ENCODE measurements around the gene TOX3.

TOX3 gene

GRCh38 chr16:52563767-52564611, 17.0 kb upstream of the TOX3 start:
- DNase-seq, result no peak

- no peak for DNase-seq
These were observed 15.8 kb upstream of the TOX3 start for GRCh38 chr16:52562770-52563169.

GRCh38 chr16:52561910-52562741, 15.2 kb upstream of the TOX3 start:
- DNase-seq, result no peak

GRCh38 chr16:52558448-52558847, 11.5 kb upstream of the TOX3 start:
- DNase-seq, result no peak

- no peak for DNase-seq
These were observed 10.3 kb upstream of the TOX3 start for GRCh38 chr16:52557236-52557635.

- DNase-seq, result no peak
These were observed 9.1 kb upstream of the TOX3 start for GRCh38 chr16:52556083-52556482.

GRCh38 chr16:52555572-52555971, 8.6 kb upstream of the TOX3 start:
- DNase-seq, result no peak

GRCh38 chr16:52554334-52554733, 7.4 kb upstream of the TOX3 start:
- DNase-seq, result no peak

GRCh38 chr16:52553322-52553721, 6.4 kb upstream of the TOX3 start:
- no peak for DNase-seq

- no peak for DNase-seq
These were observed 5.7 kb upstream of the TOX3 start for GRCh38 chr16:52552643-52553042.

GRCh38 chr16:52549011-52549692, 2.2 kb upstream of the TOX3 start:
- no peak for DNase-seq

GRCh38 chr16:52548261-52549010, 1.5 kb upstream of the TOX3 start:
- DNase-seq, result no peak

- DNase-seq, result no peak
These were observed 882 bp upstream of the TOX3 start for GRCh38 chr16:52547834-52548215.

- peak in 2 of 51 donors; percentile 3 to 9 for DNase-seq
These were observed 496 bp downstream of the TOX3 start for GRCh38 chr16:52546291-52547003.

- peak in 3 of 51 donors; percentile 9 to 22 (median 15) for DNase-seq
These were observed 1.1 kb downstream of the TOX3 start for GRCh38 chr16:52545898-52546266.

- DNase-seq, result peak in 5 of 51 donors; percentile 2 to 22 (median 15)
These were observed 1.6 kb downstream of the TOX3 start for GRCh38 chr16:52545222-52545897.

GRCh38 chr16:52544703-52545102, 2.2 kb downstream of the TOX3 start:
- peak in 1 of 51 donors; percentile 11 for DNase-seq

- no peak for DNase-seq
These were observed 3.3 kb downstream of the TOX3 start for GRCh38 chr16:52543654-52544053.

- DNase-seq, result no peak
These were observed 6.0 kb downstream of the TOX3 start for GRCh38 chr16:52540910-52541309.

- DNase-seq, result no peak
These were observed 7.8 kb downstream of the TOX3 start for GRCh38 chr16:52539191-52539590.

Measured in hypothalamus (tissue), 51 donors.